ENCODE results near the gene GLS2.
"Not testable (repeated sequence)": the region's sequence is repeated elsewhere in the genome, so short reads cannot be mapped to it uniquely, and the experiment has no call there.

GLS2 gene

GRCh38 chr12:56520048-56520447 is 32.1 kb upstream of the GLS2 start:
- peaks cover 20% of the 10 kb centered on the region for H3K4me1 ChIP-seq (ENCODE audit: insufficient read depth, low read length, poor library complexity, severe bottlenecking)
- H3K4me3 ChIP-seq (ENCODE audit: low read length, poor library complexity, severe bottlenecking), result no peak overlapping the region
- H3K9me3 ChIP-seq (ENCODE audit: insufficient read depth, low read depth, low read length), result no peaks in the 10 kb centered on the region
- no peak for TF ChIP-seq EZH2phosphoT487 (IDR thresholded peaks at IDR 0.05; ENCODE audit: borderline replicate concordance)
- TF ChIP-seq, protein P1, sequence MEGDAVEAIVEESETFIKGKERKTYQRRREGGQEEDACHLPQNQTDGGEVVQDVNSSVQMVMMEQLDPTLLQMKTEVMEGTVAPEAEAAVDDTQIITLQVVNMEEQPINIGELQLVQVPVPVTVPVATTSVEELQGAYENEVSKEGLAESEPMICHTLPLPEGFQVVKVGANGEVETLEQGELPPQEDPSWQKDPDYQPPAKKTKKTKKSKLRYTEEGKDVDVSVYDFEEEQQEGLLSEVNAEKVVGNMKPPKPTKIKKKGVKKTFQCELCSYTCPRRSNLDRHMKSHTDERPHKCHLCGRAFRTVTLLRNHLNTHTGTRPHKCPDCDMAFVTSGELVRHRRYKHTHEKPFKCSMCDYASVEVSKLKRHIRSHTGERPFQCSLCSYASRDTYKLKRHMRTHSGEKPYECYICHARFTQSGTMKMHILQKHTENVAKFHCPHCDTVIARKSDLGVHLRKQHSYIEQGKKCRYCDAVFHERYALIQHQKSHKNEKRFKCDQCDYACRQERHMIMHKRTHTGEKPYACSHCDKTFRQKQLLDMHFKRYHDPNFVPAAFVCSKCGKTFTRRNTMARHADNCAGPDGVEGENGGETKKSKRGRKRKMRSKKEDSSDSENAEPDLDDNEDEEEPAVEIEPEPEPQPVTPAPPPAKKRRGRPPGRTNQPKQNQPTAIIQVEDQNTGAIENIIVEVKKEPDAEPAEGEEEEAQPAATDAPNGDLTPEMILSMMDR (conservative IDR thresholded peaks at IDR 0.05; ENCODE audit: low read length), result no peak
- no peak overlapping the region for H3K9ac ChIP-seq (ENCODE audit: low read depth, low read length, poor library complexity, severe bottlenecking)
- no peaks in the 10 kb centered on the region for H3K36me3 ChIP-seq (ENCODE audit: insufficient read depth, low read length)
- peak overlapping the region; percentile 87 for H3K4me2 ChIP-seq (ENCODE audit: low read depth, low read length, poor library complexity, severe bottlenecking)
- no peaks in the 10 kb centered on the region for H3K9me2 ChIP-seq (replicated peaks; ENCODE audit: low read depth, low read length)
- no peaks in the 10 kb centered on the region for H3F3A ChIP-seq (ENCODE audit: low read depth)
- H3K79me2 ChIP-seq (ENCODE audit: insufficient read depth, low read length), result peaks cover 7% of the 10 kb centered on the region; the same call in 1 of the 2 replicates
- no peaks in the 10 kb centered on the region for H4K20me1 ChIP-seq (ENCODE audit: insufficient read depth, low read length, poor library complexity, severe bottlenecking)
- H3K27me3 ChIP-seq (ENCODE audit: insufficient read depth, low read length, poor library complexity, severe bottlenecking), result no peaks in the 10 kb centered on the region
- peak overlapping the region; percentile 61; the same call in 1 of the 2 replicates for H2AFZ ChIP-seq (ENCODE audit: low read length)

GRCh38 chr12:56518570-56518969 is 30.6 kb upstream of the GLS2 start:
- no peak overlapping the region for H2AFZ ChIP-seq (ENCODE audit: low read length)
- H3K4me2 ChIP-seq (ENCODE audit: low read depth, low read length, poor library complexity, severe bottlenecking), result no peak overlapping the region

DNA sequence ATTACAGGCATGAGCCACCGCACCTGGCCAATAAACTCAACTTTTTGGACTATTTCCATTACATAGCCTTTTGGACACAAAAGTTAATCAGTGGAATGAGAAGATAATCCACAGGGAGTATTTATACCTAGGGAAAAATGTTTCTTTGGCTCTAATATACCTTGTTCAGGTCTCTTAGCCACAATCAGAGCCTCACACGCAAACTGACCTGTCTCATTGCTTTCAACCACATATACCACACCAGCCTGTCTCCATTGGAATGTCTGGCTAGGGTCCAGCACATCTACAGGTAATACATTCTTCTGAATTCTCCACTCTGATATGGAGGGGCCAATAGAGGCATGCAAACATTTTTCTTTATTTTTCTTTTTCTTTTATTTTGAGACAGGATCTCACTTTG is 29.9 kb upstream of the GLS2 start:
- Histone ChIP-seq H4K20me1 (ENCODE audit: insufficient read depth, low read length, poor library complexity, severe bottlenecking) (no peaks in the 10 kb centered on the region), H3K27me3 (ENCODE audit: insufficient read depth, low read length, poor library complexity, severe bottlenecking) (no peaks in the 10 kb centered on the region), H3K4me3 (ENCODE audit: low read length, poor library complexity, severe bottlenecking) (no peak overlapping the region), H3F3A (ENCODE audit: low read depth) (no peaks in the 10 kb centered on the region), H3K4me2 (ENCODE audit: low read depth, low read length, poor library complexity, severe bottlenecking) (no peak overlapping the region), H3K4me1 (ENCODE audit: insufficient read depth, low read length, poor library complexity, severe bottlenecking) (peaks cover 17% of the 10 kb centered on the region), H2AFZ (ENCODE audit: low read length) (no peak overlapping the region), H3K36me3 (ENCODE audit: insufficient read depth, low read length) (no peaks in the 10 kb centered on the region), H3K79me2 (ENCODE audit: insufficient read depth, low read length) (peaks cover 4% of the 10 kb centered on the region; the same call in 1 of the 2 replicates), H3K9ac (ENCODE audit: low read depth, low read length, poor library complexity, severe bottlenecking) (no peak overlapping the region), H3K9me3 (ENCODE audit: insufficient read depth, low read depth, low read length) (no peaks in the 10 kb centered on the region), H3K9me2 (replicated peaks; ENCODE audit: low read depth, low read length) (no peaks in the 10 kb centered on the region)
- TF ChIP-seq, protein P1 (conservative IDR thresholded peaks at IDR 0.05; ENCODE audit: low read length), result no peak
- no peak for TF ChIP-seq EZH2phosphoT487 (IDR thresholded peaks at IDR 0.05; ENCODE audit: borderline replicate concordance)

More at GRCh38 chr12:56518570-56518969, 30.6 kb upstream of the GLS2 start:
- H3K4me1 ChIP-seq (ENCODE audit: insufficient read depth, low read length, poor library complexity, severe bottlenecking), result peaks cover 20% of the 10 kb centered on the region
- H3K36me3 ChIP-seq (ENCODE audit: insufficient read depth, low read length), result no peaks in the 10 kb centered on the region
- no peak overlapping the region for H3K4me3 ChIP-seq (ENCODE audit: low read length, poor library complexity, severe bottlenecking)
- H3K9me2 ChIP-seq (replicated peaks; ENCODE audit: low read depth, low read length), result no peaks in the 10 kb centered on the region
- H4K20me1 ChIP-seq (ENCODE audit: insufficient read depth, low read length, poor library complexity, severe bottlenecking), result no peaks in the 10 kb centered on the region
- TF ChIP-seq, protein P1 (conservative IDR thresholded peaks at IDR 0.05; ENCODE audit: low read length), result no peak
- TF ChIP-seq EZH2phosphoT487 (IDR thresholded peaks at IDR 0.05; ENCODE audit: borderline replicate concordance), result no peak
- H3F3A ChIP-seq (ENCODE audit: low read depth), result no peaks in the 10 kb centered on the region
- peaks cover 7% of the 10 kb centered on the region; the same call in 1 of the 2 replicates for H3K79me2 ChIP-seq (ENCODE audit: insufficient read depth, low read length)
- H3K9me3 ChIP-seq (ENCODE audit: insufficient read depth, low read depth, low read length), result no peaks in the 10 kb centered on the region
- no peaks in the 10 kb centered on the region for H3K27me3 ChIP-seq (ENCODE audit: insufficient read depth, low read length, poor library complexity, severe bottlenecking)
- H3K9ac ChIP-seq (ENCODE audit: low read depth, low read length, poor library complexity, severe bottlenecking), result no peak overlapping the region

DNA sequence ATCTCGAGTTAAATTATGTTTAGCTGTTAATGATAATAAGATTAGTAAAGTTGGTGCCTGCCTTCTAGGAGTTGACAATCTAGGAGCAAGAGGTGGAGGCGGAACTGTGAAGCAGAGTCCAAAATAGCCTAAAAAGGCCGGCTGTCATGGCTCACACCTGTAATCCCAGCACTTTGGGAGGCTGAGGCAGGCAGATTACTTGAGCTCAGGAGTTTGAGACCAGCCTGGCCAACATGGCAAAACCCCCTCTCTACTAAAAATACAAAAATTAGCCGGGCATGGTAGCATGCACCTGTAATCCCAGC is 26.0 kb upstream of the GLS2 start:
- not testable (repeated sequence) for H3K27me3 ChIP-seq (ENCODE audit: insufficient read depth, low read length, poor library complexity, severe bottlenecking); H3K9me3 ChIP-seq (ENCODE audit: insufficient read depth, low read depth, low read length); H3F3A ChIP-seq (ENCODE audit: low read depth); H3K9me2 ChIP-seq (replicated peaks; ENCODE audit: low read depth, low read length); H2AFZ ChIP-seq (ENCODE audit: low read length); H3K79me2 ChIP-seq (ENCODE audit: insufficient read depth, low read length); H3K4me2 ChIP-seq (ENCODE audit: low read depth, low read length, poor library complexity, severe bottlenecking); H3K9ac ChIP-seq (ENCODE audit: low read depth, low read length, poor library complexity, severe bottlenecking); H3K36me3 ChIP-seq (ENCODE audit: insufficient read depth, low read length); H3K4me3 ChIP-seq (ENCODE audit: low read length, poor library complexity, severe bottlenecking); H4K20me1 ChIP-seq (ENCODE audit: insufficient read depth, low read length, poor library complexity, severe bottlenecking); H3K4me1 ChIP-seq (ENCODE audit: insufficient read depth, low read length, poor library complexity, severe bottlenecking)

Measured in Loucy (cell line).